ENCODE measurements around the gene SLC35E4.
"Not testable (repeated sequence)": the region's sequence is repeated elsewhere in the genome, so short reads cannot be mapped to it uniquely, and the experiment has no call there.

The SLC35E4 gene, protein sequence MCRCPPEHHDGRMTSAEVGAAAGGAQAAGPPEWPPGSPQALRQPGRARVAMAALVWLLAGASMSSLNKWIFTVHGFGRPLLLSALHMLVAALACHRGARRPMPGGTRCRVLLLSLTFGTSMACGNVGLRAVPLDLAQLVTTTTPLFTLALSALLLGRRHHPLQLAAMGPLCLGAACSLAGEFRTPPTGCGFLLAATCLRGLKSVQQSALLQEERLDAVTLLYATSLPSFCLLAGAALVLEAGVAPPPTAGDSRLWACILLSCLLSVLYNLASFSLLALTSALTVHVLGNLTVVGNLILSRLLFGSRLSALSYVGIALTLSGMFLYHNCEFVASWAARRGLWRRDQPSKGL

DNA sequence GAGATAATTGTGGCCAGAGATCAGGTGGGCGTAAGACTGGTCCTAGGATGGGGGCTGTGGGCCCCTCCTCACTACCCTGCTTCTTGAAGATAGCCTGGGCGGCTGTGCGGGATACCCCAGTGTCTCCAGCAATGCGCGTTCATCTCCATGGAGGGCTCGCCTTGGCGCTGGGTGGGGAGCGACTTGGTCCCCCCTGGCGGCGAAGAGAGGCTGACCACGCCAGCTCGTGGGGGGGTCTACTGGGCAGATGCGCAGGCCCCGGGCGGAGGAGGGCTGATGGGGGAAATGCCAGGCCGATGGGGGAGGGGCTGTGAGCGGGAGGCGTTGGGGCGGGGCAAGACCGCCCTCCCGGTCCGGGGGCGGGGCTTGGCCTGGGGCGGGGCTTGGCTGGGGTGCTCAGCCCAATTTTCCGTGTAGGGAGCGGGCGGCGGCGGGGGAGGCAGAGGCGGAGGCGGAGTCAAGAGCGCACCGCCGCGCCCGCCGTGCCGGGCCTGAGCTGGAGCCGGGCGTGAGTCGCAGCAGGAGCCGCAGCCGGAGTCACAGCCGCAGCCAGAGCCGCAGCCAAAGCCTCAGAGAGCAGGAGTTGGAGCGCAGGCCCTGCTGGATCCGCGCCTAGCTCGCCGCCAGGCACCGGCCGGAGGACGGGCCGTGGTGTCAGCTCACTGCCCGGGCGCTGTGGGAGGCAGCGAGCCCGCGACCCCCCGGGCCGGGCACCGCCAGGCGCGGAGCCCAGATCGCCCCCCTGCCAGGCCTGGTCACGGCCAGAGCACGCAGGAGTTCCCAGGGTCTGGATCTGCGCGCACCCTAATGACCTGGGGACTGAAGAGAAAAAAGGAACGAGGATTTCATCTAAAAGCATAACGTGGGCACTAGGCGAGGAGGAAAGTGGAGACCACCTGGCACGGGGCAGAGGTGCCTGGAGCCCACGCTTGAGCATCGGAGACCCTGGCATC, at the start of gene SLC35E4:
SLC35E4 (plus strand) TSS at position 509 of the 953 bp plus-strand sequence. CDS start 670 bp downstream, outside the sequence.
- peak; percentile 94 for DNase-seq

DNA sequence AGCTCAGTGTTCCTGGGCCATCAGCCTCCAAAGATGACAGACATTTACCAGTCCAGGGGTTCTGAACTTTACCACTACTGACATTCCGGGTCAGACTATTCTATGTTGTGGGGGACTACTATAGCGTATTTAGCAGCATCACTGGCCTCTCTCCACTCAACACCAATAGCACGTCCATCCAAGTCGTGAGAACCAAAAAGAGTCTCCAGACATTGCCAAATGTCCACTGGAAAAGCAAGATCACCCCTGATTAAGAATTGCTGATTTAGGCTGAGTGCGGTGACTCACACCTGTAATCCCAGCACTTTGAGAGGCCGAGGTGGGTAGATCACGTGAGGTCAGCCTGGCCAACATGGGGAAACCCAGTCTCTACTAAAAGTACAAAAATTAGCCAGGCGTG, 49.2 kb upstream of the SLC35E4 start:
- no peak for DNase-seq

DNA sequence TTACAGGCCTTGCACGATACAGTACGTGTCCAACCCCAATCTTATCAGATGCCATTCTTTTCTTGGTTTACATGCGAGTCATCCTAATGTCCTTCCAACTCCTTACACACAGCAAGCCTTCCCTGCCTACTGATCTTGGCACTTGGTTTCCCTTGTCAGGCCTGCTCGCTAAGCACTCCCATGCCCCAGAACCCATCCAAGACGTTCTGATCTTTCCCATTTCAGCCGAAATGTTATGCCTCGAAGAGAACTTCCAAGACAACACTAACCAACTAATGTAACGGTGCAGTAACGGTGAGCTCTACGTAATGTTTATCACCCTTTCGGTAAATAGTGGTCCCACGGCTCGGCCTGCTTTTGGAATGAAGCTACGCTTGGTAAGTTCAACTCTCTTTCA, 44.4 kb upstream of the SLC35E4 start:
- no peak for DNase-seq

- DNase-seq: peak; percentile 95
Measured at GRCh38 chr22:30591588-30592359, 43.8 kb upstream of the SLC35E4 start, which contains the start of gene PES1. Gene PES1 (minus strand): TSS chr22:30591910. CDS start chr22:30591833, 77 bp downstream.

- DNase-seq: not testable (repeated sequence)
Measured at GRCh38 chr22:30592360-30592713, 43.2 kb upstream of the SLC35E4 start.

- no peak for DNase-seq
Measured at GRCh38 chr22:30596199-30596598, 39.4 kb upstream of the SLC35E4 start.

DNA sequence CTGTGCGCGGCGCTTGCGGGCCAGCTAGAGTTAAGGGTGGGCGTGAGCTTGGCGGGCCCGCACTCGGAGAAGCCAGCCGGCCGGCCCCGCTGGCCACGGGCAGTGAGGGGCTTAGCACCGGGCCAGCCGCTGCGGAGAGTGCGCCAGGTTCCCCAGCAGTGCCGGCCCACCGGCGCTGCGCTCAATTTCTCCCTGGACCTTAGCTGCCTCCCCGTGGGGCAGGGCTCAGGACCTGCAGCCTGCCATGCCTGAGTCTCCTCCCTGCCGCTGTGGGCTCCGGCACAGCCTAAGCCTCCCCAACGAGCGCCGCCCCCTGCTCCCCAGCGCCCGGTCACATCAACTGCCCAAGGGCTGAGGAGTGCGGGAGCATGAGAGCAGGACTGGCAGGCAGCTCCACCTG, 38.7 kb upstream of the SLC35E4 start:
- no peak for DNase-seq

GRCh38 chr22:30598986-30599385, 36.6 kb upstream of the SLC35E4 start:
- DNase-seq: no peak

DNA sequence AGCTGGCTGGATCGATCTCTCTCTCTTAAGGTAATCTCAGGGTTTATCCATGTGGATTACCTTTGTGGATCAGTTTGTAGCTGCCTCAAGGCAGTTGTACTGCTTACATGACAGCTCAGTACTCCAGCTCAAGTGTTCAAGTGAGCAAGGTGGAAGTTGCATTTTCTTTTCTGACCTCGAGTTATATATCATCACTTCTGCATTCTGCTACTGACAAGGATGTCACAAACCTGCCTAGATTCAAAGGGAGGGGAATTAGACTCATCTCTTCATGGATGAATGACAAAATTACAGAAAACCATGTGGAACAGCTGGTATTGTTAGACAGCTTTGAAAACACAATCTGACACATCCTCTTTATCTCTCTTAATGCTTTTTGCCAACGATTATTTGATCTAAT, 34.7 kb upstream of the SLC35E4 start:
- DNase-seq: no peak

GRCh38 chr22:30601464-30601863, 34.1 kb upstream of the SLC35E4 start:
- no peak for DNase-seq

- peak; percentile 13 for DNase-seq
Measured at GRCh38 chr22:30602049-30602448, 33.5 kb upstream of the SLC35E4 start.

- DNase-seq: no peak
Measured at GRCh38 chr22:30603801-30604200, 31.8 kb upstream of the SLC35E4 start.

- DNase-seq: no peak
Measured at GRCh38 chr22:30604723-30605122, 30.9 kb upstream of the SLC35E4 start.

DNA sequence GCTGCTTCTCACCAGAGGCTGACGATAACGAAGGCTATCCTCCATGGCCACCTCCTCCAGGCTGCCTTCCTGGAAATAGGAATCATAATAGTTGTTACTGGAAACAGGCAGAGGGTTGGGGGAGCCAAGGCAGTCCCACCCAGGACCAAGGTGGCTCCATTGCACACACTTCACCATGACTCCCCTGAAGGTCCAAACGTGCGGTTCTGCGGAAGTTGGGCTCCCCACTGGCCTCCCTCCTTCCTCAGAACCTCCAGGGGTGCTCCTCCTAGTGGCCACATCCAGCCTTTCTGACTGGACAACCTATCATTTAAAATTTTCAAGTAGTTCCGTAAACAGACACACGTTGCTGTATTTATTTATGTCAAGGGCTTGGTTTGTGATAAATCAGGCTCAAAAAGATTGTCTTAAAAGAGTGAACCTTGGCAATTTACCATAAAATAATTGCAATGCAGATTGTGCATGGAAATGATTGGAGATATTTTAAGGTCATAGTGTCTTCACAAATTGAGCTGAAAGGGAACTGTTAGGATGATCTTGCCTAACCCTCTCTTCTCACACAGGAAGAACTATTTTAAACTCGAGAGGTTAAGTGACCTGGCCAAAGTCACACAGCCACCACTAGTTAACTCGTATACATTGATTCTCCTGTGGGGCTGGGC, 30.0 kb upstream of the SLC35E4 start:
- peak; percentile 46 for DNase-seq

GRCh38 chr22:30606455-30607299, 28.9 kb upstream of the SLC35E4 start, which contains the start of gene TCN2:
Gene TCN2 (plus strand): TSS chr22:30607174. CDS start chr22:30607332, 158 bp downstream.
- peak; percentile 45 for DNase-seq

GRCh38 chr22:30607300-30607930, 28.2 kb upstream of the SLC35E4 start:
- DNase-seq: no peak

DNA sequence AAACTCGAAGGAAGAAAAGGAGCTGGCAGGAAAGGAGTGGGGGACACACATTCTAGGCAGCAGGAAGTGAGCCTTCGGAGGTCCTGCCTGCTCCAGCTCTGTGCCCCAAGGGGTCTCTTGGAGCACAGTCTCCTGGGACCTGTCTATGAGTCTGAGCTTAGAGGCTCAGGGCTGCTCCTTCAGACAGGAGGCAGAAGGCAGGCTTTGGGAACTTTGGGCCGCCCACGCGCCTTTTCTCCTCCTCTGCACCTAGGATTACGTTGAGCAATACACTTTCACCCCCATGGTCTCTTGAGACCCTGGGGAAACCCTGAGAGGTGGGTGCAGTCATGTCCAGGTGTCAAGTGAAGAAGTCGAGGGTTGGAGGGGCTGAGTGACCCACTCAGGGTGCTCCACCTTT, 27.6 kb upstream of the SLC35E4 start:
- DNase-seq: no peak

DNA sequence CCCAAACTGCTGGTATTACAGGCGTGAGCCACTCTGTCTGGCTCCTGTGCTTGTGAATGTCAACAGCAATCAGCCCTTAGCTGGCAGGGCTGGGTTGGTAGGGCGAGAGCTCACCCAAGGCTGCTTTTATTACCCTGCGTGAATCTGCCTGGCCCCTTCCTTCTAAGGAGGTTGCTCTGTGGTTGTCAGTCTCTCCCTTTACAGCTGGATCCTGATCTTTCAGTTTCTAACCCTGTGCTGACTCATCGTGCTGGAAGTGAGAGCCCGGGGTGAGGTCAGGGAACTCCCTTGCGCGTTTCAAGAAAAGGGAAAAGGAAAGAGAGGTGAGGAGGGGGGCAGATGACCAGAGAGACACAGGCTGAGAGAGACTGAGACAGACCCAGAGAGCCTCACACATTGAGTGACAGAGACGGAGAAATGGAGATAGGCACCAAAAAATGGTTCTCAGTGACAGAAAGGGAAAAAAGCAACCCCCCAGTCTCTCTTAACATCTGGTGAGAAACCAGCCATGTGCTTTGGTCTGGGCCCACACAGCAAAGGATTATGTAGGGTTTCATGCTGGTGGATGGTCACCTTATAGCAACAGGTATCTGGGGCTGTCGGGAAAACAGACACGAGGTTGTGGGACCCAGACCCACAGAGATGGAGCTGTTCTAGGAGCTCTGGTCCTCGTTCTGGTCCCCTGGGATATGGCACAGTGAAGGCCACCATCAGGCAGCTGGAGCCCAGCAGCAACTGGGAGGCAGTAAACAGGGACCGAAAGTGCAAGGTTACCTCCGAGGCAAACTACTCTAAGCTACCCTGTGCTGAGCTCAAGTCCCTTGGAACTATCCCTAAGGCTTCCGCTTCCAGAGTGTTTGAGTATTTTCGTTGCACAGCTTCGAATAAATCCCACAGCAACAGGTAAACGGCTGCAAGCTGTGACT, 26.1 kb upstream of the SLC35E4 start:
- DNase-seq: peak; percentile 42

GRCh38 chr22:30610299-30610698, 25.3 kb upstream of the SLC35E4 start:
- DNase-seq: no peak

DNA sequence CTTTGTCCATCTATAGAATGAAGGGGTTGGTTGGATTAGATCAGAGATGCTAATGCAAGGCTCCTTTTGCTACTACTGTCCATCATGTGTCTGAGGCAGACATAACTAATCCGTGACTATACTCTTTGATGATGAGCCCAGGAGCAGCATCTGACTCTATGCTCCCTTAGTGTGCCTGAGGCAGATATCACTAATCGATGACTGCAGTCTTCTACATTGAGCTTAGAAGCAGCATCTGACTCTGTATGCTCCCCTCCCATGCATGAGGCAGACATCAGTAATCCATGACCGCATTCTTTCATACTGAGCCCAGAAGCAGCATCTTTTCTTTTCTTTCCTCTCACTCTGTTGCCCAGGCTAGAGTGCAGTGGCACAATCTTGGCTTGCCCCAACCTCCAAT, 24.4 kb upstream of the SLC35E4 start:
- DNase-seq: no peak

All from stimulated activated CD4-positive, alpha-beta T cell treated with anti-CD3 and anti-CD28 coated beads, Interleukin-1b, Interleukin-23, amount 100 ng/mL, for 48 hours (primary cell).